ENCODE results near the gene NAA10.

NAA10 gene

GRCh38 chrX:153948847-153949805, 14.3 kb upstream of the NAA10 start:
- TF ChIP-seq CTCF (IDR thresholded peaks at IDR 0.05; ENCODE audit: insufficient read depth, low read length, poor library complexity, severe bottlenecking), result no peak
- Histone ChIP-seq H3K27me3 (replicated peaks; ENCODE audit: control insufficient read depth, insufficient read depth, low read length) (no peaks in the 10 kb centered on the region), H3K4me3 (replicated peaks; ENCODE audit: low read depth, low read length) (no peak overlapping the region), H3K36me3 (ENCODE audit: control insufficient read depth, insufficient read depth, low read length) (peaks cover 26% of the 10 kb centered on the region)
- DNase-seq (ENCODE audit: extremely low read depth, insufficient read length), result no peak

GRCh38 chrX:153948002-153948466, 13.2 kb upstream of the NAA10 start:
- no peak for DNase-seq (ENCODE audit: extremely low read depth, insufficient read length)
- Histone ChIP-seq H3K27me3 (replicated peaks; ENCODE audit: control insufficient read depth, insufficient read depth, low read length) (no peaks in the 10 kb centered on the region), H3K36me3 (ENCODE audit: control insufficient read depth, insufficient read depth, low read length) (peaks cover 23% of the 10 kb centered on the region), H3K4me3 (replicated peaks; ENCODE audit: low read depth, low read length) (no peak overlapping the region)
- no peak for TF ChIP-seq CTCF (IDR thresholded peaks at IDR 0.05; ENCODE audit: insufficient read depth, low read length, poor library complexity, severe bottlenecking)

- DNase-seq (ENCODE audit: extremely low read depth, insufficient read length), result peak; percentile 72
- peaks cover 19% of the 10 kb centered on the region for H3K36me3 ChIP-seq (ENCODE audit: control insufficient read depth, insufficient read depth, low read length)
- H3K27me3 ChIP-seq (replicated peaks; ENCODE audit: control insufficient read depth, insufficient read depth, low read length), result no peaks in the 10 kb centered on the region
- H3K4me3 ChIP-seq (replicated peaks; ENCODE audit: low read depth, low read length), result no peak overlapping the region
- peak; percentile 94 for TF ChIP-seq CTCF (IDR thresholded peaks at IDR 0.05; ENCODE audit: insufficient read depth, low read length, poor library complexity, severe bottlenecking)
These were observed 12.4 kb upstream of the NAA10 start for GRCh38 chrX:153947009-153947769.

GRCh38 chrX:153945956-153946943, 11.4 kb upstream of the NAA10 start:
- no peak for DNase-seq (ENCODE audit: extremely low read depth, insufficient read length)
- H3K27me3 ChIP-seq (replicated peaks; ENCODE audit: control insufficient read depth, insufficient read depth, low read length), result no peaks in the 10 kb centered on the region
- H3K4me3 ChIP-seq (replicated peaks; ENCODE audit: low read depth, low read length), result no peak overlapping the region
- TF ChIP-seq CTCF (IDR thresholded peaks at IDR 0.05; ENCODE audit: insufficient read depth, low read length, poor library complexity, severe bottlenecking), result no peak
- H3K36me3 ChIP-seq (ENCODE audit: control insufficient read depth, insufficient read depth, low read length), result peaks cover 13% of the 10 kb centered on the region

- DNase-seq (ENCODE audit: extremely low read depth, insufficient read length), result no peak
- no peak overlapping the region for H3K4me3 ChIP-seq (replicated peaks; ENCODE audit: low read depth, low read length)
- TF ChIP-seq CTCF (IDR thresholded peaks at IDR 0.05; ENCODE audit: insufficient read depth, low read length, poor library complexity, severe bottlenecking), result no peak
These were observed 9.9 kb upstream of the NAA10 start for GRCh38 chrX:153944800-153945150.

More at GRCh38 chrX:153944800-153945150, 9.9 kb upstream of the NAA10 start:
- H3K27me3 ChIP-seq (replicated peaks; ENCODE audit: control insufficient read depth, insufficient read depth, low read length), result no peaks in the 10 kb centered on the region
- H3K36me3 ChIP-seq (ENCODE audit: control insufficient read depth, insufficient read depth, low read length), result peaks cover 1% of the 10 kb centered on the region; the same call in 1 of the 2 replicates

Measured in GM06990 (cell line).